Measurements from ENCODE around the gene ALG2.

DNA sequence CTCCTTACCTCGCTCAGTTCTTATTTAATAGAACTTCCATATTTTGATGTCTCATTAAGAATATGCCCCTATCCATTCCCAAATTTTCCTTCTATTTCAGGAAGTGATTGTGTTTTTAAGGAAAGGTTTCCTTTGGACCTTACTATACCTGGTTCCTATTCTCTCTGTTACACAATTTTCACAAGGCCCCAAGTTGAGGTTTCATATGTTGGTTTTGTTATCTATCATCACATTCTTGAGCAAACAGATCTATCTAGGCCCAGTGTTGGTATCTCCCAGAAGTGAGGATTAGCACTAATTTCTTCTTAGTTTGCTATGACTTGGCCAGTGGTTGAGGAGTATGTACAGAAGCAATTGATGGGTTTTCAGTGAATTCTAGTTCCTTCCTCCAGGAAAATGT is 41.5 kb downstream of the ALG2 start:
- TF ChIP-seq, protein P1, sequence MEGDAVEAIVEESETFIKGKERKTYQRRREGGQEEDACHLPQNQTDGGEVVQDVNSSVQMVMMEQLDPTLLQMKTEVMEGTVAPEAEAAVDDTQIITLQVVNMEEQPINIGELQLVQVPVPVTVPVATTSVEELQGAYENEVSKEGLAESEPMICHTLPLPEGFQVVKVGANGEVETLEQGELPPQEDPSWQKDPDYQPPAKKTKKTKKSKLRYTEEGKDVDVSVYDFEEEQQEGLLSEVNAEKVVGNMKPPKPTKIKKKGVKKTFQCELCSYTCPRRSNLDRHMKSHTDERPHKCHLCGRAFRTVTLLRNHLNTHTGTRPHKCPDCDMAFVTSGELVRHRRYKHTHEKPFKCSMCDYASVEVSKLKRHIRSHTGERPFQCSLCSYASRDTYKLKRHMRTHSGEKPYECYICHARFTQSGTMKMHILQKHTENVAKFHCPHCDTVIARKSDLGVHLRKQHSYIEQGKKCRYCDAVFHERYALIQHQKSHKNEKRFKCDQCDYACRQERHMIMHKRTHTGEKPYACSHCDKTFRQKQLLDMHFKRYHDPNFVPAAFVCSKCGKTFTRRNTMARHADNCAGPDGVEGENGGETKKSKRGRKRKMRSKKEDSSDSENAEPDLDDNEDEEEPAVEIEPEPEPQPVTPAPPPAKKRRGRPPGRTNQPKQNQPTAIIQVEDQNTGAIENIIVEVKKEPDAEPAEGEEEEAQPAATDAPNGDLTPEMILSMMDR (IDR thresholded peaks at IDR 0.05) = no peak
- TF ChIP-seq POLR2A (IDR thresholded peaks at IDR 0.05) = no peak
